Measurements from ENCODE around the gene ARID1B.

- no peak for TF ChIP-seq CTCF (IDR thresholded peaks at IDR 0.05 in 8 of 11, conservative IDR thresholded peaks at IDR 0.05 in 3 of 11)
- TF ChIP-seq POLR2A (IDR thresholded peaks at IDR 0.05), result no peak
Observed at GRCh38 chr6:156985309-156985708, 208.1 kb downstream of the ARID1B start.
